Measurements from ENCODE around the gene CCDC43. TPM values are rescaled to one million over a fixed set of nuclear protein-coding genes. Genes with fewer than 3 reads are reported as not detected.
"Not testable (repeated sequence)": the region's sequence is repeated elsewhere in the genome, so short reads cannot be mapped to it uniquely, and the experiment has no call there.

The CCDC43 gene
- total RNA-seq, 3 donors from 2014 or later (not counting 1 experiment from before 2014, with no cell fraction given) = 20.2 to 26.9 (median 23.7) TPM

DNA sequence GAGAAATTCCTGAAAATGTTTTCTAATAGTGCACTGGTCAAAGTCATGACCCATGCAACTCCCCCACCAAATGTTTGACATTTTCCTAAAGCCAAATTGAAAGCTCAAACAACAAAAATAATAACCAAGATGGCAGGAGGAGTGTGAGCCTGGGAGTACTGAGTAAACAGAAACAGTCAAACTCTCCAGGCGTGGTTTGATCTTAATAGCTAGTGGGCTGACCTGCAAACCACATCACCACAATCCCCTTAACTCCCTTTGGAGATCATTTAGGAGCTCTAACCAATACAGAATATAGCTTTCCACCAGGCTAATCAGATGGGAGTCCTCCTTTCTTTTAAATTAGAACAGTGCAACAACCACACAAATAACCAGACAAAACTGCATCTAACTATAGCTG, 52.5 kb downstream of the CCDC43 start:
- Histone ChIP-seq H3K36me3 (ENCODE audit: control insufficient read depth, insufficient read depth, low read length) (no peaks in the 10 kb centered on the region), H3K4me3 (ENCODE audit: low read length) (no peak overlapping the region), H3K27ac (ENCODE audit: low read length) (no peak overlapping the region), H3K27me3 (ENCODE audit: control insufficient read depth, insufficient read depth, low read length) (no peaks in the 10 kb centered on the region), H3K9me3 (ENCODE audit: control insufficient read depth, insufficient read depth, low read length) (no peaks in the 10 kb centered on the region), H3K4me1 (ENCODE audit: control insufficient read depth, insufficient read depth, low read length) (no peaks in the 10 kb centered on the region)
- WGBS (ENCODE audit: insufficient coverage) = 60% methylated on average over 1 of the region's 1 CpG
- DNase-seq (no peak), ATAC-seq (no peak)
- no peaks in the 10 kb centered on the region for H3K9me3 Mint-ChIP-seq
- H3K4me3 Mint-ChIP-seq = no peak overlapping the region
- H3K4me1 Mint-ChIP-seq = no peaks in the 10 kb centered on the region
- no peaks in the 10 kb centered on the region for H3K36me3 Mint-ChIP-seq
- TF ChIP-seq, protein P1, sequence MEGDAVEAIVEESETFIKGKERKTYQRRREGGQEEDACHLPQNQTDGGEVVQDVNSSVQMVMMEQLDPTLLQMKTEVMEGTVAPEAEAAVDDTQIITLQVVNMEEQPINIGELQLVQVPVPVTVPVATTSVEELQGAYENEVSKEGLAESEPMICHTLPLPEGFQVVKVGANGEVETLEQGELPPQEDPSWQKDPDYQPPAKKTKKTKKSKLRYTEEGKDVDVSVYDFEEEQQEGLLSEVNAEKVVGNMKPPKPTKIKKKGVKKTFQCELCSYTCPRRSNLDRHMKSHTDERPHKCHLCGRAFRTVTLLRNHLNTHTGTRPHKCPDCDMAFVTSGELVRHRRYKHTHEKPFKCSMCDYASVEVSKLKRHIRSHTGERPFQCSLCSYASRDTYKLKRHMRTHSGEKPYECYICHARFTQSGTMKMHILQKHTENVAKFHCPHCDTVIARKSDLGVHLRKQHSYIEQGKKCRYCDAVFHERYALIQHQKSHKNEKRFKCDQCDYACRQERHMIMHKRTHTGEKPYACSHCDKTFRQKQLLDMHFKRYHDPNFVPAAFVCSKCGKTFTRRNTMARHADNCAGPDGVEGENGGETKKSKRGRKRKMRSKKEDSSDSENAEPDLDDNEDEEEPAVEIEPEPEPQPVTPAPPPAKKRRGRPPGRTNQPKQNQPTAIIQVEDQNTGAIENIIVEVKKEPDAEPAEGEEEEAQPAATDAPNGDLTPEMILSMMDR (IDR thresholded peaks at IDR 0.05) = no peak
- intact Hi-C loops (cut with micrococcal nuclease) = no loop called here
- no peak overlapping the region for H3K27ac Mint-ChIP-seq
- peaks cover 7 to 10% of the 10 kb centered on the region in 2 donors for H3K27me3 Mint-ChIP-seq (ENCODE audit: low read depth in 2 of 2)

DNA sequence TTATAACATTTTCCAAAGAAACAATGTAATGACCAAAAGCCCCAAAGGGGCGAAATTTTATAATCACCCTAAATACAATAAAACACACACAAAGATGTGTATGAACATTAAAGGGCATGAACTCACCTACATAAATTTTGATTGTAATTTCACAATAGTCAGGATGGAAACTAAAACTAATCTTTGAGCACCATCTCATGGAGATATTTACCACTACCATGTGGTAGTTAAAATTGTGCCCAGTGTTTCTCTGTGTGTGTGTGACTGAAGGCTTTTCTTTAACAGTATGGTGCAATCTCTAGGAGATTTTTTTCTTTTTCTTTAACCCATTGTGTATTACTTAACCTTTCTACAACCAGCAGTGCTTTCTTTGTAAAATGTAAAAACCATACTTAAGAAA, 53.0 kb downstream of the CCDC43 start:
- no peaks in the 10 kb centered on the region for H3K36me3 ChIP-seq (ENCODE audit: control insufficient read depth, insufficient read depth, low read length)
- H3K4me1 Mint-ChIP-seq = no peaks in the 10 kb centered on the region
- 88% methylated on average over 1 of the region's 1 CpG for WGBS (ENCODE audit: insufficient coverage)

DNA sequence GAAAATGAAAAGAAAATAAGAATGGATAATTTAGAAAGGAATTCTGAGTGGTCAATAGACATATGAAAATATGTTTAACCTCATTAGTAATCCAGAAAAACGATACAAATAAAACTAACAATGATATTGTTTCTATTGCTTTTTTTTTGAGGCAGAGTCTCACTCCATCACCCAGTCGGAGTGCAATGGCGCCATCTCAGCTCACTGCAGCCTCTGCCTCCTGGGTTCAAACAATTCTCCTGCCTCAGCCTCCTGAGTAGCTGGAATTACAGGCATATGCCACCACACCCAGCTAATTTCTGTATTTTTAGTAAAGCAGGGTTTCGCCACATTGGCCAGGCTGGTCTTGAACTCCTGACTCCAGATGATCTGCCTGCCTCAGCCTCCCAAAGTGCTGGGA, 55.2 kb downstream of the CCDC43 start:
- ATAC-seq; H3K27me3 ChIP-seq (ENCODE audit: control insufficient read depth, insufficient read depth, low read length); DNase-seq; H3K27ac ChIP-seq (ENCODE audit: low read length); H3K36me3 ChIP-seq (ENCODE audit: control insufficient read depth, insufficient read depth, low read length); intact Hi-C loops (cut with micrococcal nuclease); H3K4me3 ChIP-seq (ENCODE audit: low read length); H3K9me3 Mint-ChIP-seq; H3K9me3 ChIP-seq (ENCODE audit: control insufficient read depth, insufficient read depth, low read length); H3K36me3 Mint-ChIP-seq; H3K4me1 ChIP-seq (ENCODE audit: control insufficient read depth, insufficient read depth, low read length); H3K27ac Mint-ChIP-seq; H3K4me1 Mint-ChIP-seq; H3K4me3 Mint-ChIP-seq: not testable (repeated sequence)
- 54% methylated on average over 4 of the region's 4 CpGs for WGBS (ENCODE audit: insufficient coverage)
- peaks cover 7 to 10% of the 10 kb centered on the region in 2 donors for H3K27me3 Mint-ChIP-seq (ENCODE audit: low read depth in 2 of 2)

More for the DNA sequence above, 53.0 kb downstream of the CCDC43 start:
- Histone ChIP-seq H3K27ac (ENCODE audit: low read length) (no peak overlapping the region), H3K9me3 (ENCODE audit: control insufficient read depth, insufficient read depth, low read length) (no peaks in the 10 kb centered on the region), H3K4me3 (ENCODE audit: low read length) (no peak overlapping the region), H3K4me1 (ENCODE audit: control insufficient read depth, insufficient read depth, low read length) (no peaks in the 10 kb centered on the region), H3K27me3 (ENCODE audit: control insufficient read depth, insufficient read depth, low read length) (no peaks in the 10 kb centered on the region)
- ATAC-seq = peak in 2 of 3 donors; percentile 29 to 47
- intact Hi-C loops (cut with micrococcal nuclease) = loop anchor here (1.0 kb wide), 1 partner anchor 103 kb away; no protein-coding TSS in a partner anchor
- no peak overlapping the region for H3K27ac Mint-ChIP-seq
- TF ChIP-seq, protein P1 (IDR thresholded peaks at IDR 0.05) = peak; percentile 35
- peaks cover 7 to 10% of the 10 kb centered on the region in 2 donors for H3K27me3 Mint-ChIP-seq (ENCODE audit: low read depth in 2 of 2)
- H3K36me3 Mint-ChIP-seq = no peaks in the 10 kb centered on the region
- no peak overlapping the region for H3K4me3 Mint-ChIP-seq
- H3K9me3 Mint-ChIP-seq = no peaks in the 10 kb centered on the region
- peak in 1 of 2 donors; percentile 33 for DNase-seq

DNA sequence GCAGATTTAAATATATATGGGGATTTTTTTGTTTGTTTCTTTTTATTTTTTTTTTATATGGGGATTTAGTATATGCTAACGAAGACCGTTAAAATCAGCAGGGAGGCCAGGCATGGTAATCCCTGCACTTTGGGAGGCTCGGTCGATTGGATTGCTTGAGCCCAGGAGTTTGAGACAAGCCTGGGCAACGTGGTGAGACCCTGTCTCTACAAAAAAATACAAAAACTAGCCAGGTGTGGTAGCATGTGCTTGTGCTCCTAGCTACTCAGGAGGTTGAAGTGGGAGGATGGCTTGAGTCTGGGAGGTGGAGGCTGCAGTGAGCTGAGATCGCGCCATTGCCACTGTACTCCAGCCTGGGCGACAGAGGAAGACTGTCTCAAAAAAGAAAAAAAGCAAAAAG, 55.6 kb downstream of the CCDC43 start:
- H3K9me3 Mint-ChIP-seq = no peaks in the 10 kb centered on the region
- intact Hi-C loops (cut with micrococcal nuclease) = no loop called here
- H3K27me3 ChIP-seq (ENCODE audit: control insufficient read depth, insufficient read depth, low read length) = no peaks in the 10 kb centered on the region
- H3K36me3 ChIP-seq (ENCODE audit: control insufficient read depth, insufficient read depth, low read length) = no peaks in the 10 kb centered on the region
- H3K4me3 Mint-ChIP-seq = no peak overlapping the region
- peaks cover 7 to 10% of the 10 kb centered on the region in 2 donors for H3K27me3 Mint-ChIP-seq (ENCODE audit: low read depth in 2 of 2)
- no peaks in the 10 kb centered on the region for H3K9me3 ChIP-seq (ENCODE audit: control insufficient read depth, insufficient read depth, low read length)
- H3K4me3 ChIP-seq (ENCODE audit: low read length) = no peak overlapping the region
- DNase-seq = no peak
- no peaks in the 10 kb centered on the region for H3K4me1 ChIP-seq (ENCODE audit: control insufficient read depth, insufficient read depth, low read length)
- WGBS (ENCODE audit: insufficient coverage) = 82% methylated on average over 8 of the region's 8 CpGs
- no peak for ATAC-seq
- H3K27ac ChIP-seq (ENCODE audit: low read length) = no peak overlapping the region
- H3K36me3 Mint-ChIP-seq = no peaks in the 10 kb centered on the region
- no peak overlapping the region for H3K27ac Mint-ChIP-seq
- TF ChIP-seq, protein P1 (IDR thresholded peaks at IDR 0.05) = no peak
- no peaks in the 10 kb centered on the region for H3K4me1 Mint-ChIP-seq
